Natural killer cell (primary cell): Measurements from ENCODE around the gene CPT1A. TPM values are rescaled to one million over a fixed set of nuclear protein-coding genes. Genes with fewer than 3 reads are reported as not detected.

Experiments used
- ATAC-seq, 3 donors: fragments of 150-1000 bp in 2 of 3; fragments of 200-7000 bp in 1 of 3; cut with Tn5 transposase; 1 replicate in 1 of 3; 2 replicates in 2 of 3; pipeline ENCODE4 v1.10.0; 2021; ENCODE audit warnings: mild to moderate bottlenecking in 2 of 3, moderate library complexity in 2 of 3
- DNase-seq, 2 donors: peaks; one replicate each; pipeline versions ENCODE4 v3.0.0 to v3.0.0-alpha.2; 2013 to 2021; ENCODE audit warnings: mixed read lengths in 1 of 2
- H3K27ac ChIP-seq: one replicate; pipeline ENCODE4 v1.5.1; 2013; ENCODE audit warnings: mild to moderate bottlenecking, low read length
- H3K27me3 ChIP-seq: one replicate; pipeline ENCODE4 v1.6.1; 2013; ENCODE audit warnings: low read length; ENCODE audit not compliant: control insufficient read depth, insufficient read depth
- H3K36me3 ChIP-seq: one replicate; pipeline ENCODE4 v1.6.1; 2013; ENCODE audit warnings: low read length; ENCODE audit not compliant: control insufficient read depth, insufficient read depth
- H3K4me1 ChIP-seq: one replicate; pipeline ENCODE4 v1.6.1; 2013; ENCODE audit warnings: low read length; ENCODE audit not compliant: control insufficient read depth, insufficient read depth
- H3K4me3 ChIP-seq: one replicate; pipeline ENCODE4 v1.5.1; 2013; ENCODE audit warnings: low read length
- H3K9me3 ChIP-seq: one replicate; pipeline ENCODE4 v1.6.1; 2013; ENCODE audit warnings: low read length; ENCODE audit not compliant: control insufficient read depth, insufficient read depth
- H3K27ac Mint-ChIP-seq, 2 donors: one replicate each; pipeline ENCODE4 v1.8.0; 2022; ENCODE audit warnings: mild to moderate bottlenecking in 2 of 2, mixed read lengths in 2 of 2, moderate library complexity in 1 of 2
- H3K27me3 Mint-ChIP-seq, 2 donors: one replicate each; pipeline ENCODE4 v1.8.0; 2022; ENCODE audit warnings: low read depth in 2 of 2, mixed read lengths in 2 of 2
- H3K36me3 Mint-ChIP-seq: one replicate; pipeline ENCODE4 v1.8.0; 2022; ENCODE audit warnings: mixed read lengths
- H3K4me1 Mint-ChIP-seq, 2 donors: one replicate each; pipeline ENCODE4 v1.8.0; 2022; ENCODE audit warnings: mixed read lengths in 2 of 2
- H3K4me3 Mint-ChIP-seq: one replicate; pipeline ENCODE4 v1.8.0; 2022; ENCODE audit warnings: mild to moderate bottlenecking, moderate library complexity, mixed read lengths
- H3K9me3 Mint-ChIP-seq, 2 donors: one replicate each; pipeline ENCODE4 v1.8.0; 2022; ENCODE audit warnings: mixed read lengths in 2 of 2
- WGBS: methylation state at CpG from one replicate; pipeline ENCODE4 v1.1.7; 2013; ENCODE audit warnings: missing lambda C conversion rate; ENCODE audit not compliant: insufficient coverage; 5-methylcytosine and 5-hydroxymethylcytosine counted together
- intact Hi-C: fragments of 100-400 bp; cut with micrococcal nuclease; formaldehyde crosslinking; loops from one replicate; pipeline ENCODE4 v1.14.2; 2022
- total RNA-seq, 4 donors: library from RNA; stranded (reverse); fragments of 120-200 nt in 1 of 4; gene quantifications; one replicate each; pipeline versions ENCODE4 v1.2.3 to v1.2.4, GENCODE V29; 2013 to 2022
- TF ChIP-seq, protein P1 (sequence below): fragments of 200-600 bp; IDR thresholded peaks from one replicate; pipeline ENCODE4 v1.8.0; 2022; ENCODE audit warnings: antibody characterized with exemption

CPT1A gene
- total RNA-seq, 3 donors from 2014 or later (not counting 1 experiment from before 2014, with no cell fraction given): 70.3 to 129 (median 100) TPM

DNA sequence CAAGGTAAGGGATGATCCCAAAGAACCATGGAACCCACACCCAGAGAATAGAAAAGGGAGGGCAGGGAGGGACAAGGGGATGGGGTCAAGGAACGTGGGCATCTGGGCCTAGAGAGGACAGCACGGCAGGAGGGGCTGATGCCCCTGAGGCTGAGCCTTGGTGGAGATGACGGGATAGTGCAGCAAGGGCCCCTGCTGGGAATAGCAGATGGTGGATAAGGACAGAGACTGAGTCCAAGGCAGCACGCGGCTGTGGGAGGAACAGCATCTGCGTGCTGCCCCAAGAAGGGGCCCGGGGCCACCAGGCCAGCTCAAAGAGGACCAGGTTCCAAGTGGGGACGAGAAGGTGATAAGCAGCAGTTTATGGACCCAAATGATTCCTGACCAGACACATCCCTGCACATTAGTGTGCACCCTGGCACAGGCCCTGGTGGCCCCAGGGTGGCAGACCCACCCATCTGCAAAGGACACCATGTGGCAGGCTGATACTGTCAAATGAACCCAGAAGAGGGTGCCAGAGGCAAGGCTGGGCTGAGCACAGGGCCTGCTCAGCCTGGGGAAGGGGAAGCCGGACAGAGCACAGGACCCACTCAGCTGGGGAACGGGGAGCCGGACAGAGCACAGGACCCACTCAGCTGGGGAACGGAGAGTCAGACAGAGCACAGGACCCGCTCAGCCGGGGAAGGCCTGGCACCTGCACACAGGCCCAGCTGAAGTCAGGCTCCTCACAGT, 77.6 kb downstream of the CPT1A start:
- Mint-ChIP-seq H3K9me3 (no peaks in the 10 kb centered on the region), H3K4me3 (no peak overlapping the region), H3K4me1 (peaks cover 0 to 5% of the 10 kb centered on the region in 2 donors), H3K36me3 (peaks cover 6% of the 10 kb centered on the region), H3K27ac (peak overlapping the region in 1 of 2 donors; percentile 25), H3K27me3 (no peaks in the 10 kb centered on the region)
- H3K4me3 ChIP-seq: no peak overlapping the region
- no peaks in the 10 kb centered on the region for H3K4me1 ChIP-seq
- H3K36me3 ChIP-seq: peaks cover 46% of the 10 kb centered on the region
- WGBS: 94% methylated on average over 14 of the region's 14 CpGs
- DNase-seq (no peak), ATAC-seq (peak in 1 of 3 donors; percentile 32)
- H3K27ac ChIP-seq: no peak overlapping the region
- TF ChIP-seq, protein P1, sequence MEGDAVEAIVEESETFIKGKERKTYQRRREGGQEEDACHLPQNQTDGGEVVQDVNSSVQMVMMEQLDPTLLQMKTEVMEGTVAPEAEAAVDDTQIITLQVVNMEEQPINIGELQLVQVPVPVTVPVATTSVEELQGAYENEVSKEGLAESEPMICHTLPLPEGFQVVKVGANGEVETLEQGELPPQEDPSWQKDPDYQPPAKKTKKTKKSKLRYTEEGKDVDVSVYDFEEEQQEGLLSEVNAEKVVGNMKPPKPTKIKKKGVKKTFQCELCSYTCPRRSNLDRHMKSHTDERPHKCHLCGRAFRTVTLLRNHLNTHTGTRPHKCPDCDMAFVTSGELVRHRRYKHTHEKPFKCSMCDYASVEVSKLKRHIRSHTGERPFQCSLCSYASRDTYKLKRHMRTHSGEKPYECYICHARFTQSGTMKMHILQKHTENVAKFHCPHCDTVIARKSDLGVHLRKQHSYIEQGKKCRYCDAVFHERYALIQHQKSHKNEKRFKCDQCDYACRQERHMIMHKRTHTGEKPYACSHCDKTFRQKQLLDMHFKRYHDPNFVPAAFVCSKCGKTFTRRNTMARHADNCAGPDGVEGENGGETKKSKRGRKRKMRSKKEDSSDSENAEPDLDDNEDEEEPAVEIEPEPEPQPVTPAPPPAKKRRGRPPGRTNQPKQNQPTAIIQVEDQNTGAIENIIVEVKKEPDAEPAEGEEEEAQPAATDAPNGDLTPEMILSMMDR: no peak
- intact Hi-C loops: no loop called here
- H3K27me3 ChIP-seq: no peaks in the 10 kb centered on the region
- H3K9me3 ChIP-seq: no peaks in the 10 kb centered on the region

DNA sequence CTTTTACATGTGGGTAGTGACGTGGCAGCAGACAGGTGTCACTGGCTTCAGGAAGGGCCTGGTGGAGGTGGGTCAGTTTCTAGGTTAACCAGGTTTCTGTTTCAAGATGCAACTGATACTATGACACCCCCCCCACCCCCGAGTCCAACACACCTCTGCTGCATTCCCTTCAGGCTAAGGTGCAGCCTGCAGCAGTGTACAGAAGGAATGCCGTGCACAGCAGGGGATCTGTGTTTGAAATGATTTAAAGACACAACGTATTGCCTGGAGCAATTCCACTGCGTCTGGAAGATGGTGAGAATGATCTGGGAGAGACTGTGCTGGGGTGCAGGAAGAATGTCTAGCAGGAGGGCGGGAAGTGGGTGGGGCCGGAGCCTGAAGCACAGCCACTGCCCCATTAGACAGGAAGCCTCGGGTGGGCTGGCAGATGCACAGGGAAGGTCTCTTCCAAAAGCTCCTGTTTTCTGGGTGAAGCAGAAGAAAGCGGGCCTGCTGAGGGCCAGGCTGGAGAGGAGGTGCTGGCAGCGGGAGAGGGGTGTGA, 78.5 kb downstream of the CPT1A start:
- peaks cover 0 to 5% of the 10 kb centered on the region in 2 donors for H3K4me1 Mint-ChIP-seq
- H3K27ac Mint-ChIP-seq: no peak overlapping the region
- ATAC-seq: no peak
- peaks cover 42% of the 10 kb centered on the region for H3K36me3 ChIP-seq
- H3K9me3 ChIP-seq: no peaks in the 10 kb centered on the region
- H3K27me3 ChIP-seq: no peaks in the 10 kb centered on the region
- H3K27me3 Mint-ChIP-seq: no peaks in the 10 kb centered on the region
- no peaks in the 10 kb centered on the region for H3K9me3 Mint-ChIP-seq
- no peak overlapping the region for H3K4me3 Mint-ChIP-seq
- TF ChIP-seq, protein P1: no peak
- intact Hi-C loops: no loop called here
- 91% methylated on average over 9 of the region's 10 CpGs for WGBS
- no peak overlapping the region for H3K27ac ChIP-seq
- H3K4me3 ChIP-seq: no peak overlapping the region
- DNase-seq: no peak
- no peaks in the 10 kb centered on the region for H3K4me1 ChIP-seq
- peaks cover 6% of the 10 kb centered on the region for H3K36me3 Mint-ChIP-seq

DNA sequence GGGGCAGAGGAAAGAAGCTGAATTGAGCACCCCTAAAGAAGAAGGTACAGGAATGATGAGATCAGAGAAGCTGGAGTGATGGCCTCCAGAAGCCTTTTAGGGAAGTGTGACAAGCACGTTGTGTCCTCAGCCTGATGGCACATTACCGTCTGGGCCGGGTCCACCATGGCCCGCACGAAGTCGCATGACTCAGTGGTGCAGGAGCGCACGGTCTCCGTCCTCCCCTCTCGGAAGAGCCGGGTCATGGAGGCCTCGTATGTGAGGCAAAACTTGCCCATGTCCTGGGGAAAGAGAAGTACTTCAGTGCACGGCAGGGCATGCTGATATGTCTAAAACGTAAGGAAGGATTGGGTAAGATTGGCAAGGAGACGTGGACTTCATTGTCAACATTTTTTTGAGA, 79.2 kb downstream of the CPT1A start:
- no peak overlapping the region for H3K4me3 Mint-ChIP-seq
- TF ChIP-seq, protein P1: no peak
- H3K27ac Mint-ChIP-seq: peak overlapping the region in 1 of 2 donors; percentile 43
- intact Hi-C loops: no loop called here
- Histone ChIP-seq H3K4me1 (no peaks in the 10 kb centered on the region), H3K36me3 (peaks cover 48% of the 10 kb centered on the region), H3K4me3 (no peak overlapping the region), H3K27me3 (no peaks in the 10 kb centered on the region), H3K27ac (no peak overlapping the region), H3K9me3 (no peaks in the 10 kb centered on the region)
- no peak for ATAC-seq
- H3K27me3 Mint-ChIP-seq: no peaks in the 10 kb centered on the region
- H3K4me1 Mint-ChIP-seq: peaks cover 0 to 5% of the 10 kb centered on the region in 2 donors
- 95% methylated on average over 14 of the region's 15 CpGs for WGBS
- no peak for DNase-seq
- no peaks in the 10 kb centered on the region for H3K9me3 Mint-ChIP-seq
- peaks cover 6% of the 10 kb centered on the region for H3K36me3 Mint-ChIP-seq
